ENCODE data around the gene SCRT2. TPM values are rescaled to one million over a fixed set of nuclear protein-coding genes. Genes with fewer than 3 reads are reported as not detected.

SCRT2 gene
- total RNA-seq, 2 experiments from 2014 or later, result not detected

DNA sequence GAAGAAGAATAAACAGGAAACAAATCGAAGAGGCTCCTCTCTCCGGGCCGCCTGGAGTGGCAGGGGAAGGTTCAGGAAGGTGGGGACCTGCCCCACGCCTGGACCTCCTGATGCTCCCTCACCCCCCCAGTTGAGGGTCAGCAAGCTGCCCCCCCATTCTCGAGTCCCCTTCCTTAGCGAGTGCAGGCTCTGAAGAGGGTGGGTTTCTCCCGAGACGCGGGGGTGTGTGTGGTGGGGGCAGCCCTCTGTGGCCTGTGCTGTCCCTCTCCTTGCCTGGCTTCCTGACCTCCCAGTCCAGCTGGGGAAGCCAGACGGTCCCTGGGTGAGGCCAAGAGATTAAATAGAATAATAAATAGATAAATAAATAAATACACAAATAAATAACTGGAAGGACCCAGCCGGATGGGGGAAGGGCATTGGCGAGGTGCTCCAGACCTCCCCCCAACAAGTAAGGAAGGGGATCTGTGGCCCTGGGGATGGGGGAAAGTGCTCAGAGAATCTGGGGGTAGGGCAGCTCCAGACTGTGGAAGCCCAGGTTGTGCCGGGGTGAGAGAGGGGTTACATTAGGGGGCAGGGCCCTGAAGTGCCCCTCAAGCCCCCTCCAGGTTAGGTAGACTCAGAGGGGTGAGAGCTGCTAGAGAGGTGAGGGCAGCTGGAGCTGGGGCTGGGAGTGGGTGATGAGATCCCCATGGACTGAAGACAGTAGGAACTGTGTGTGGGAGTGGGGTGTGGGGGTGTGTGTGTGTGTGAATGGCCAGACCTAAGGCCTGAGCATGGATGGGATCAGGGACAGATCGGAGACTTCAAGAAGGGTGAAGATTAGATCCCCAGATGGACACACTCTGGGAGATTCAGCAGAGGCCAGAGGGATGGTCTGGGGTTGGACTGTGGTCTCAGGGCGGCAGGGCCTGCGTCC is 13.1 kb downstream of the SCRT2 start:
- Mint-ChIP-seq H3K4me1 (peaks cover 13% of the 10 kb centered on the region), H3K4me3 (peak overlapping the region; percentile 42), H3K36me3 (no peaks in the 10 kb centered on the region), H3K27ac (peak overlapping the region; percentile 61), H3K27me3 (peaks cover 68% of the 10 kb centered on the region), H3K9me3 (no peaks in the 10 kb centered on the region)
- ATAC-seq (ENCODE audit: low read depth), result no peak
- DNase-seq, result no peak
- POLR2A ChIA-PET, result no interaction called here

DNA sequence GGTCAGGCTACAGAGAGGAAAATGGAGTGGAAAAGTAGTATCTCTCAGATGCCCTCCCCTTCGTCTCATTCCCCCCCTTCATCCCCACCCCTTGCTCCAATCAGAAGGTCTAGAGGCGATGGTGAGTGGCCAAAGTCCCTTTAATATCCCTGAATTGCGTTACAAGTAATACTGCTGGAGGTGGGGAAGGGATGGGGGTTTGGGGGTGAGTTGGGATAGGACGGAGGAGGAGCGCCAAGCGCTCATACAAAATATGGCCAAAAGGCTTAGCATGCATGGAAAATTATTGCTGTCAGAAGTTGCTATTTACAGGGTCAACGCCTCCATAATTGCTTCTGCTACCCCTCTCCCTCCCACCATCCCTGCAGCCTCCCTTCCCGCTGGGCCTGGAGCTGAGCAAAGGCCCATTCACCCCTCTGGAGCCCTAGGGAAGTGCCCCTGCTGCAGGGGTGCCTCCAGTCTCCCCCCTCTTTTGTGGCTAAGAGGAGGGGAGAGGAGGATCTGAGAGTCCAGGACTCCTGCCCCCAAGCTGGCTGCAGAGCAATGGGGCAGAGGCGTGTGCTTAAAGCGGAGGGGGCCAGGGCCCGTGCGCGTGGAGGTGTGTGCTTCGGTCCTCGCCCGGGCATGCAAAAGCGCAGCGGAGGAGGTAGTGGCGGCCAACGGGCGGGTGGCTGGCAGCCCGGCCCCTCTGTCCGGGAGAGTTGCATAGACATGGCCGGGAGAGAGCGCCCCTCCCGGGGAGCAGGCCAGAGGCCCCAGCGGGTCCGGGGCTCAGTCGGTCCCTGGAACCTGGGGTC is 13.9 kb downstream of the SCRT2 start:
- Mint-ChIP-seq H3K36me3 (no peaks in the 10 kb centered on the region), H3K9me3 (no peaks in the 10 kb centered on the region), H3K27ac (no peak overlapping the region), H3K4me1 (peaks cover 11% of the 10 kb centered on the region), H3K4me3 (no peak overlapping the region), H3K27me3 (peaks cover 65% of the 10 kb centered on the region)
- POLR2A ChIA-PET, result no interaction called here
- DNase-seq, result no peak
- no peak for ATAC-seq (ENCODE audit: low read depth)

DNA sequence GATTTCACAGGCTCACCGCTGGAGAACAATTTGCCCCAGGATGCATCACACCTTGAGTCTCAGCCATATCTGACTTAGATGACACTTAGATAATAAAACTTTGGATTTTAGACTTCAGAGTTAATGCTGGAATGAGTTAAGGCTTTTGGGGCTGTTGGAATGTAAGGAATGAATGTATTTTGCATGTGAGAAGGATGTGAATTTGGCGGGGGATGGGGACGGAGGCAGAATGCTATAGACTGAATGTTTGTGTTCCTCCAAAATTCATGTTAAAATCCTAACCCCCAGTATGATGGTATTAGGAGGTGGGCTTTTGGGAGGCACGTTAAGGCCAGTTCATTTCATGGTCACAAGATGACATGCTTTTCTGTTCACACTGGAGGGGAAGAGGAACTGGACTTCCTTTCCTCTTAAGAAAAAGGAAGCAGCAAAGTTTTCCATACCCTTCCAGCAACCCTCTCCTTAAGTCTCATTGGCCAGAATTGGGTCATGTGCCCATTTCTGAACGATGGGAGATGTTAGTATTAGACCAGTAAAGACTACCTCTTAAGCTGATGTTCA is 16.8 kb downstream of the SCRT2 start:
- POLR2A ChIA-PET, result no interaction called here
- no peaks in the 10 kb centered on the region for H3K36me3 Mint-ChIP-seq
- H3K4me1 Mint-ChIP-seq, result peaks cover 13% of the 10 kb centered on the region
- DNase-seq, result no peak
- H3K4me3 Mint-ChIP-seq, result no peak overlapping the region
- ATAC-seq (ENCODE audit: low read depth), result no peak
- peaks cover 63% of the 10 kb centered on the region for H3K27me3 Mint-ChIP-seq
- no peaks in the 10 kb centered on the region for H3K9me3 Mint-ChIP-seq
- no peak overlapping the region for H3K27ac Mint-ChIP-seq

DNA sequence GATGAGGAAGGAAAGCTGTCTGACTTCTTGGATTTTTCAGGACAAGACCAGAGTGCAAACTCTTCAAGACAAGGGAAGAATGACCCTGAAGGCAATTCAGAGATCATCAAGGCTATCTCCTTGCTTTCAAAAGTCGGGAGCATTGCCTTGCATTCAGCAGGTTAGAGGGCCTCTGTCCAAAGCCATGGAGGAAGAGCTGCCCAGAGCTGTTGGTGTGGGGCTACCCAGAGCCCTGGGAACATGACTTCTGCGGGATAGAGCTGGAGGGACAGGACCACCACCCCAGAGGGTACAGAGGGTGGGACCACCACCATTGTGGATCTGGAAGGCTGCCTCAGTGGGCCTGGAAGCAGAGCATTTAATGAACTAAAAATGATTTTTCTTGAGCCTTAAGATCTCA is 17.4 kb downstream of the SCRT2 start:
- no peaks in the 10 kb centered on the region for H3K36me3 Mint-ChIP-seq
- no peak for DNase-seq
- POLR2A ChIA-PET, result no interaction called here
- peaks cover 14% of the 10 kb centered on the region for H3K4me1 Mint-ChIP-seq
- peaks cover 61% of the 10 kb centered on the region for H3K27me3 Mint-ChIP-seq
- no peaks in the 10 kb centered on the region for H3K9me3 Mint-ChIP-seq
- H3K4me3 Mint-ChIP-seq, result no peak overlapping the region
- no peak for ATAC-seq (ENCODE audit: low read depth)
- no peak overlapping the region for H3K27ac Mint-ChIP-seq

- Mint-ChIP-seq H3K27ac (no peak overlapping the region), H3K4me1 (peaks cover 18% of the 10 kb centered on the region), H3K4me3 (no peak overlapping the region), H3K36me3 (no peaks in the 10 kb centered on the region), H3K27me3 (peaks cover 41% of the 10 kb centered on the region), H3K9me3 (no peaks in the 10 kb centered on the region)
- ATAC-seq (ENCODE audit: low read depth) (no peak), DNase-seq (no peak)
- POLR2A ChIA-PET, result no interaction called here
Observed at GRCh38 chr20:655726-656624, 19.6 kb downstream of the SCRT2 start.

- Mint-ChIP-seq H3K36me3 (peaks cover 6% of the 10 kb centered on the region), H3K27ac (no peak overlapping the region), H3K4me1 (peaks cover 15% of the 10 kb centered on the region), H3K9me3 (no peaks in the 10 kb centered on the region), H3K4me3 (peak overlapping the region; percentile 76), H3K27me3 (peaks cover 29% of the 10 kb centered on the region)
- DNase-seq (no peak), ATAC-seq (ENCODE audit: low read depth) (no peak)
- POLR2A ChIA-PET, result no interaction called here
Observed at GRCh38 chr20:654417-654750, 21.2 kb downstream of the SCRT2 start.

- Mint-ChIP-seq H3K27ac (peak overlapping the region; percentile 54), H3K36me3 (peaks cover 6% of the 10 kb centered on the region), H3K27me3 (peaks cover 26% of the 10 kb centered on the region), H3K4me1 (peaks cover 17% of the 10 kb centered on the region), H3K9me3 (no peaks in the 10 kb centered on the region), H3K4me3 (peak overlapping the region; percentile 76)
- POLR2A ChIA-PET, result no interaction called here
- no peak for ATAC-seq (ENCODE audit: low read depth)
- DNase-seq, result no peak
Observed at GRCh38 chr20:653590-654416, 21.8 kb downstream of the SCRT2 start.

DNA sequence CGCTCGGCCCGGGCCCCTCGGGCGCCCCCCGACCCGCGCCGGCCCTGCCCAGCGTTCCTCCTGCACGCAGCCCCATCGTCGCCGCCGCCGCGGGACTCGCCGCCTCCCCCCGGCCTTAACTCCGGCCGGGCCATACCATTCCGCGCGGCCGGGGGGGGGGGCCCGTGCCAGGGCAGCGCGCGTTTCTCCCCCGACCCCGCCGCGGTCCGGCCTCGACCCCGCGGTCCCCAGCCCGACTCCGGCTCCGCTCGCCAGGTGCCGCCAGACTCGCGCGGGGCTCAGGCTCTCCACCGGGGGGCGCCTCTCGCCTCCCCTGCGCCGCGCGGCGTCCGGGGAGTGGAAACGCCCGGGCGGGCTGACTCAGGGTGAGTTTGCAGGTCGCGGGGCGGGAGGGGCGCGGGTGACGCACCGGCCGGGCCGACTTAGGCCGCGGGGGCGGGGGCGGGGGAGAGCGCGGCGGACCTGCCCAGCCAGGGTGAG is 22.5 kb downstream of the SCRT2 start, which contains the start of gene SRXN1:
TSS of gene SRXN1 (minus strand) at position 91 of the 480 bp plus-strand sequence. CDS start at position 76, 15 bp downstream.
- Mint-ChIP-seq H3K9me3 (no peaks in the 10 kb centered on the region), H3K36me3 (peaks cover 8% of the 10 kb centered on the region), H3K4me3 (peak within 1 kb of the TSS; percentile 78), H3K27ac (peak within 1 kb of the TSS; percentile 67), H3K4me1 (peaks cover 17% of the 10 kb centered on the region), H3K27me3 (peaks cover 24% of the 10 kb centered on the region)
- DNase-seq (peak; percentile 88), ATAC-seq (ENCODE audit: low read depth) (peak; percentile 91)
- POLR2A ChIA-PET, result no interaction called here

DNA sequence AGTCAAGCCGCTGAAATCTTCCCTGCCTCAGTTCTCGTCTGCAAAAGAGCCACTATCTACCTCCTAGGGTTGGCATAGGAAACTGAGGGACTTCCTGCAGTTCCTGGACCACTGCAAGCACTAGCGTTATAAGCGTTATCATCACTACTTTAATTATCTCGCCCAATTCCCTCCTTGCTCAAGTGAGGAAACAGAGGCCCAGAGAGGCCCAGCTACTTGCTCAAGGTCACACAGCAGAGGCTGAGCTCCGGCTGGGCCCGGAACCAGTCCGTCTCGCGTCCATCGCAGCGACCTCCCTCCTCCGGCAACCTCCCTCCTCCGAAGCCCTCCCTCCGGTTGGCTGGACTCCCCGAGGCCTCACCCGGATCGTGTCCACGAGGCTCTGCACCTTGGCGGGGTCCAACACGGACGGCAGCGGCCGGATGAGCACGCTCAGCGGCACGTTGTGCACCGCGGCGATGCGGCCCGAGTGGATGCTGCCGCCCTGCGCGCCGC is 22.9 kb downstream of the SCRT2 start:
- Mint-ChIP-seq H3K36me3 (peaks cover 13% of the 10 kb centered on the region), H3K4me3 (peak overlapping the region; percentile 78), H3K4me1 (peaks cover 17% of the 10 kb centered on the region), H3K27ac (peak overlapping the region; percentile 67), H3K9me3 (no peaks in the 10 kb centered on the region), H3K27me3 (peaks cover 20% of the 10 kb centered on the region)
- POLR2A ChIA-PET, result no interaction called here
- ATAC-seq (ENCODE audit: low read depth) (peak; percentile 6), DNase-seq (no peak)

DNA sequence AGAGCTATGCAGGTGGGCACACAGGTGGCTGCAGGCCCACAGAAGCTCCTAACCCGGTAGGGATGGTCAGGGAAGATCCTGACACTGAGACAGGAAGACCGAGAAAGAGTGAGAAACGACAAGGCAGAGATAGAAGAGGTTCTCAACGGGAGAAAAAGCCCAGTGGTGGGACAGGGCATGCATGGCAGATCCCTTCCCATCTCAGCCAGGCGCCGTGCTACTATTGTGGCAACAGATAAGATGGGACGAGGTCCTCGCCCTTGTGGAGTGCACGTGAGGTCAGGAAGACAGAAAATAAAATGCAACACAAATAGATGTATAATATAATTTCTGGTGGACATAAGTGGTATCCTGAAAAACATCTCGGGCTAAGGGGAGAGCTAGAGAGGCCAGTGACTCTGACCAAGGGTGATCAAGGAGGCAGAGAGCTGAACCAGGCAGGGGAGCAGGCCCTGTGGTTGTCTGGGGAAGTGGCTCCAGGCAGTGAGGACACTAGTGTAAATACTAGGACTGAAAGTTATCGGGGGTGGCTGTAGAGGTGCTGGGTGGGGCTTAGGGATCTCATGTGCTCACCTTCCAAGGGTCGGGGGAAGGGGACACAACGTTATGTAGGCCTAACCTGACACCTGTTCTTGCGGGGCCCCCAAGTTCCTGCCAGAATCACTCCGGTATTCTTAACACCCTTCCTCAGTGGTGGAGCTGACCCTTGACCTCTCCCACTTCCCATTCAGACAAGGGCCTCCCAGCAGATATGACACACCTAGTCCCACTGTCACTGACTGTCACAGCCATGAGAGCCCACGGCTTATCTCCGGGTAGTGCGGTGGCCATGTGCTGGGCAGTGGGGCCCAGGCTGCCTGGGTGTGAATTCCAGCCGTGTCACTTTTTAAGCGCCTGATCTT is 23.6 kb downstream of the SCRT2 start:
- DNase-seq (no peak), ATAC-seq (ENCODE audit: low read depth) (no peak)
- Mint-ChIP-seq H3K9me3 (no peaks in the 10 kb centered on the region), H3K27me3 (peaks cover 15% of the 10 kb centered on the region), H3K4me3 (peak overlapping the region; percentile 78), H3K4me1 (peaks cover 17% of the 10 kb centered on the region), H3K36me3 (peaks cover 15% of the 10 kb centered on the region), H3K27ac (peak overlapping the region; percentile 67)
- POLR2A ChIA-PET, result interaction anchor here (0.7 kb wide), 1 partner anchor 283 kb away, joined by 5 read pairs; no protein-coding TSS in a partner anchor

- H3K4me1 Mint-ChIP-seq, result peaks cover 17% of the 10 kb centered on the region
- no peak for DNase-seq
- ATAC-seq (ENCODE audit: low read depth), result no peak
- no peak overlapping the region for H3K27ac Mint-ChIP-seq
- peaks cover 15% of the 10 kb centered on the region for H3K27me3 Mint-ChIP-seq
- no peak overlapping the region for H3K4me3 Mint-ChIP-seq
- no peaks in the 10 kb centered on the region for H3K9me3 Mint-ChIP-seq
- POLR2A ChIA-PET, result interaction anchor here (0.7 kb wide), 1 partner anchor 282 kb away, joined by 5 read pairs; no protein-coding TSS in a partner anchor
- H3K36me3 Mint-ChIP-seq, result peaks cover 19% of the 10 kb centered on the region
Observed at GRCh38 chr20:650954-651353, 24.6 kb downstream of the SCRT2 start.

Measured in activated naive CD8-positive, alpha-beta T cell treated with anti-CD3 and anti-CD28 coated beads, Interleukin-2, amount 10 ng/mL, durations not matched to agents 7 days and 5 days (primary cell).